WTC11 (cell line): Measurements from ENCODE around the gene GOLGA7B. TPM values are rescaled to one million over a fixed set of nuclear protein-coding genes. Genes with fewer than 3 reads are reported as not detected.

Experiments used
- AR ChIP-seq: fragments of 250-450 bp; sonication (Bioruptor Pico); IDR thresholded peaks from 2 replicates; pipeline ENCODE4 v1.9.0; 2021; ENCODE audit warnings: mild to moderate bottlenecking
- ARID4B ChIP-seq: sonication (generic); formaldehyde crosslinking; IDR thresholded peaks from 2 replicates; pipeline ENCODE4 v1.8.0; 2023; ENCODE audit warnings: missing genetic modification reagents, mild to moderate bottlenecking, borderline replicate concordance
- ATF1 ChIP-seq: sonication (generic); formaldehyde crosslinking; IDR thresholded peaks from 2 replicates; pipeline ENCODE4 v1.8.1; 2023; ENCODE audit warnings: mild to moderate bottlenecking, moderate library complexity, missing genetic modification reagents
- ATF6 ChIP-seq: sonication (generic); formaldehyde crosslinking; IDR thresholded peaks from 2 replicates; pipeline ENCODE4 v1.8.1; 2023; ENCODE audit warnings: mild to moderate bottlenecking, missing genetic modification reagents
- CBFB ChIP-seq: sonication (generic); formaldehyde crosslinking; IDR thresholded peaks from 2 replicates; pipeline ENCODE4 v1.8.1; 2022; ENCODE audit warnings: mild to moderate bottlenecking, low read depth, missing genetic modification reagents
- E2F1 ChIP-seq: sonication (generic); formaldehyde crosslinking; IDR thresholded peaks from 2 replicates; pipeline ENCODE4 v1.8.0; 2022; ENCODE audit warnings: mild to moderate bottlenecking, missing genetic modification reagents
- E2F5 ChIP-seq: sonication (generic); formaldehyde crosslinking; IDR thresholded peaks from 2 replicates; pipeline ENCODE4 v1.8.1; 2022; ENCODE audit warnings: mild to moderate bottlenecking, moderate library complexity, missing genetic modification reagents
- ELF4 ChIP-seq: sonication (generic); formaldehyde crosslinking; IDR thresholded peaks from 2 replicates; pipeline ENCODE4 v1.8.1; 2022; ENCODE audit warnings: low read depth, mild to moderate bottlenecking, moderate library complexity, missing genetic modification reagents
- GRHL2 ChIP-seq: fragments of 250-450 bp; sonication (Bioruptor Pico); IDR thresholded peaks from 2 replicates; pipeline ENCODE4 v1.8.0; 2022; ENCODE audit warnings: mild to moderate bottlenecking, moderate library complexity; ENCODE audit not compliant: insufficient replicate concordance, severe bottlenecking
- GTF2I ChIP-seq: fragments of 250-450 bp; sonication (Bioruptor Pico); conservative IDR thresholded peaks from 2 replicates; pipeline ENCODE4 v1.4.0; 2021; ENCODE audit warnings: mild to moderate bottlenecking
- HMGA2 ChIP-seq: fragments of 250-450 bp; sonication (Bioruptor Pico); IDR thresholded peaks from 2 replicates; pipeline ENCODE4 v1.4.0; 2021; ENCODE audit warnings: mild to moderate bottlenecking, moderate library complexity
- HMGXB4 ChIP-seq: sonication (generic); formaldehyde crosslinking; IDR thresholded peaks from 2 replicates; pipeline ENCODE4 v1.8.1; 2023; ENCODE audit warnings: mild to moderate bottlenecking, moderate library complexity, missing genetic modification reagents
- IRF1 ChIP-seq: sonication (generic); formaldehyde crosslinking; IDR thresholded peaks from 2 replicates; pipeline ENCODE4 v1.8.0; 2023; ENCODE audit warnings: missing genetic modification reagents
- RORB ChIP-seq: fragments of 250-450 bp; sonication (Bioruptor Pico); IDR thresholded peaks from 2 replicates; pipeline ENCODE4 v1.9.0; 2021; ENCODE audit warnings: mild to moderate bottlenecking
- SMAD3 ChIP-seq: sonication (generic); formaldehyde crosslinking; IDR thresholded peaks from 2 replicates; pipeline ENCODE4 v1.8.0; 2022; ENCODE audit warnings: missing genetic modification reagents, mild to moderate bottlenecking, borderline replicate concordance
- SOX15 ChIP-seq: fragments of 250-450 bp; sonication (Bioruptor Pico); IDR thresholded peaks from 2 replicates; pipeline ENCODE4 v1.9.0; 2021; ENCODE audit warnings: mild to moderate bottlenecking
- SP1 ChIP-seq: sonication (generic); formaldehyde crosslinking; conservative IDR thresholded peaks from 2 replicates; pipeline ENCODE4 v1.8.1; 2022; ENCODE audit warnings: missing genetic modification reagents
- TEAD4 ChIP-seq: sonication (generic); formaldehyde crosslinking; IDR thresholded peaks from 2 replicates; pipeline ENCODE4 v1.8.0; 2022; ENCODE audit warnings: mild to moderate bottlenecking, missing genetic modification reagents
- USF2 ChIP-seq: sonication (generic); formaldehyde crosslinking; IDR thresholded peaks from 2 replicates; pipeline ENCODE4 v1.8.1; 2023; ENCODE audit warnings: mild to moderate bottlenecking, missing genetic modification reagents, moderate library complexity
- ZNF121 ChIP-seq: sonication (generic); formaldehyde crosslinking; IDR thresholded peaks from 2 replicates; pipeline ENCODE4 v1.8.0; 2023; ENCODE audit warnings: missing genetic modification reagents
- ZNF219 ChIP-seq: sonication (generic); formaldehyde crosslinking; IDR thresholded peaks from 2 replicates; pipeline ENCODE4 v1.8.0; 2023; ENCODE audit warnings: missing genetic modification reagents, mild to moderate bottlenecking, borderline replicate concordance
- ZNF396 ChIP-seq: fragments of 250-450 bp; sonication (Bioruptor Pico); IDR thresholded peaks from 2 replicates; pipeline ENCODE4 v1.8.0; 2021; ENCODE audit warnings: mild to moderate bottlenecking, moderate library complexity, borderline replicate concordance
- ZNF671 ChIP-seq: fragments of 250-450 bp; sonication (Bioruptor Pico); IDR thresholded peaks from 2 replicates; pipeline ENCODE4 v1.8.0; 2021; ENCODE audit warnings: mild to moderate bottlenecking
- total RNA-seq: library from RNA; stranded (reverse); gene quantifications from 3 replicates; pipeline ENCODE4 v1.2.3, GENCODE V29; 2021

Gene GOLGA7B
- total RNA-seq, 1 experiment from 2014 or later = 0.24 TPM

- no peak for TF ChIP-seq AR (CRISPR knock-in tag)
- no peak for TF ChIP-seq HMGA2
- TF ChIP-seq SP1 (CRISPR knock-in tag) = no peak
- TF ChIP-seq RORB (CRISPR knock-in tag) = no peak
- TF ChIP-seq GRHL2 (CRISPR knock-in tag) = no peak
- TF ChIP-seq E2F5 = no peak
- no peak for TF ChIP-seq CBFB (CRISPR knock-in tag)
- 0 out of 2 replicates have a peak, but pooled peaks have one; percentile 18 for TF ChIP-seq ZNF219 (CRISPR knock-in tag)
- TF ChIP-seq IRF1 (CRISPR knock-in tag) = no peak
- no peak for TF ChIP-seq TEAD4 (CRISPR knock-in tag)
- 0 out of 2 replicates have a peak, but pooled peaks have one; percentile 49 for TF ChIP-seq ARID4B (CRISPR knock-in tag)
- no peak for TF ChIP-seq ZNF671 (CRISPR knock-in tag)
- TF ChIP-seq ATF1 = no peak
- 0 out of 2 replicates have a peak, but pooled peaks have one; percentile 46 for TF ChIP-seq SMAD3 (CRISPR knock-in tag)
- no peak for TF ChIP-seq SOX15 (CRISPR knock-in tag)
- 0 out of 2 replicates have a peak, but pooled peaks have one; percentile 15 for TF ChIP-seq USF2 (CRISPR knock-in tag)
- no peak for TF ChIP-seq GTF2I (CRISPR knock-in tag)
- no peak for TF ChIP-seq ZNF396 (CRISPR knock-in tag)
- no peak for TF ChIP-seq E2F1 (CRISPR knock-in tag)
- TF ChIP-seq ATF6 (CRISPR knock-in tag) = no peak
- TF ChIP-seq ELF4 (CRISPR knock-in tag) = no peak
- no peak for TF ChIP-seq HMGXB4 (CRISPR knock-in tag)
- TF ChIP-seq ZNF121 (CRISPR knock-in tag) = no peak
Measured at GRCh38 chr10:97869091-97870042, 19.7 kb downstream of the GOLGA7B start (continued).
